Activated CD8-positive, alpha-beta memory T cell treated with anti-CD3 and anti-CD28 coated beads, Interleukin-2, amount 50 U/mL, for 4 hours (primary cell): ENCODE data around the gene KIF1A.
"Not testable (repeated sequence)": the region's sequence is repeated elsewhere in the genome, so short reads cannot be mapped to it uniquely, and the experiment has no call there.

Experiments used
- DNase-seq: peaks from one replicate; pipeline ENCODE4 v3.0.0-alpha.2; 2020

Gene KIF1A

GRCh38 chr2:240680185-240680584 is 139.8 kb downstream of the KIF1A start:
- DNase-seq: not testable (repeated sequence)

DNA sequence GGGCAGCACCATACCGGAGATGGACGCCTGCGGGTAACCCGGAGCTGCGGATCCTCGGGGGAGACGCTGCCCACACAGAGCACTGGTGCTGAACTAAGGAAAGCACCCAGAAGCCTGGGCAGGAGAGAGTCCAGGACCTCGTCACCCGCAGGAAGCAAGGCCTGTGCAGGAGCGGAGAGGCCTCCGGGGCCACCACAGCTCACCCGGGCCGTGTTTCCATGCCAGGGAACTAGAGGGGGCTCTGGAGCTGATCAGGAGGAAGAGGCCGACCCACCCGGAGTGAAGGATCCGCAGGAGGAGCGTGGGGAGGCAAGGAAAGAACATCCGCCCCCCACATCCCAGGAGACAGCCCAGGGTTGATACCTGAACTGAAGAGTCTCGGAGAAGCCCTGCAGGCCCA is 141.1 kb downstream of the KIF1A start:
- DNase-seq: not testable (repeated sequence)

DNA sequence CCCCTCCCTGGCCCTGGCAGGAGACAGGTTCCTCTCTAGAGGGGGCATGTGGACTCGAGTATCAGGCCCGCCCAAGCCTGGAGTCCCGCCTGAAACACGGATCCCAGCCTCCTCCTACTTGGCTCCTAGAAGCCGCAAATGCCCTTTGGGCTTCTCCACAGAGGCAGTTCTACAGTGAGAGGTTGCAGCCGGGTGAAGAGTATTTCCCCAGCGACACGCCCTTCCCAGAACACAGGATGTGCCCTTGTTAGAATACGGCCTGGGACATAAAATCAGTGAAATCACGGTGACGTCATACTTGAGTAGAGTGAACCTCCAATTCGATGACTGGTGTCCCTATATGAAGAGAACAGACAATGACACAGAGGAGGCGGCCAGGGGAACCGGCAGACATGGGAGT is 142.0 kb downstream of the KIF1A start:
- DNase-seq: not testable (repeated sequence)

DNA sequence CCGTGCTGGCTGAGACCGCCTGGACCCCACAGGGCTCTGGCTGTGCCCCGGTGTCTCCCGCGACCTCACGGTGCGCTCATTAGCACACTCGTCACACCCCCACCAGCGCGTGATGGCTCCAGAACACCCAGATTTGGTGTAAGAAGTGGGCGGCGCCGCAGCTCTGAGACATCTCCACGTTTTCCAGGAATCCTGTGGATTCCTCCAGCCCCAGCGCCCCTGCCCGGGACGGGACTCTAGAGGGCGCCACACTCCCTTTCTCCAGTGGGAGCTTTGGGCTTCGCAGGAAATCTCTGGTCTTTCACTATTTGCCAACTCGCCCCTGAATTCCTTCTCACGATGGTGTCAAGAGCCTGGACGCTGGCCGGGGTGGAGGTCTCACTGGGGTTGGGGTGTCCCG is 144.7 kb downstream of the KIF1A start:
- DNase-seq: not testable (repeated sequence)

GRCh38 chr2:240674461-240675184 is 145.4 kb downstream of the KIF1A start:
- DNase-seq: not testable (repeated sequence)

DNA sequence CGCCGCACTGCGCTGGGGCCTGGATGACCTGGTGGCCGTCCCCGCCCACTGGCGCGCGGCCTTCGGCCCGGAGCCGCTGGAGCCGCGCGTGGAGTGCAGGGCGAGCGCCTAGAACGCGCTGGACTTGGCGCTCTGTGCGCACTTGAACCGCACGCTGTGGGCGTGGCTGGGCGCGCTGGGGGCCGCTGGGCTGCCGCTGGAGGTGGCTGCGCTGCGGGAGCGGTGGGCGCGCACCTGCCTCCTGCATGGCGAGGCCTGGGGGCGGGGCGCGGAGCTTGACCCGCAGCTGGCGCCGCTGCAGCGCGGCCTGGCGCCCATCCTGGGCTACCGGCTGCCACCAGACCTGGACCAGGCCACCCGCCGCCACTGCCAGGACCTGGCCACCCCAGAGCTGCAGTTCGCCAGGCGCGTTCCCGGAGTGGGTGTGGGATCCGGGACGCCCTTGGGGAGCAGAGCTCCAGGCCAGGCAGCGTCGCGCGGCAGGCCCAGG is 147.3 kb downstream of the KIF1A start:
- no peak for DNase-seq

DNA sequence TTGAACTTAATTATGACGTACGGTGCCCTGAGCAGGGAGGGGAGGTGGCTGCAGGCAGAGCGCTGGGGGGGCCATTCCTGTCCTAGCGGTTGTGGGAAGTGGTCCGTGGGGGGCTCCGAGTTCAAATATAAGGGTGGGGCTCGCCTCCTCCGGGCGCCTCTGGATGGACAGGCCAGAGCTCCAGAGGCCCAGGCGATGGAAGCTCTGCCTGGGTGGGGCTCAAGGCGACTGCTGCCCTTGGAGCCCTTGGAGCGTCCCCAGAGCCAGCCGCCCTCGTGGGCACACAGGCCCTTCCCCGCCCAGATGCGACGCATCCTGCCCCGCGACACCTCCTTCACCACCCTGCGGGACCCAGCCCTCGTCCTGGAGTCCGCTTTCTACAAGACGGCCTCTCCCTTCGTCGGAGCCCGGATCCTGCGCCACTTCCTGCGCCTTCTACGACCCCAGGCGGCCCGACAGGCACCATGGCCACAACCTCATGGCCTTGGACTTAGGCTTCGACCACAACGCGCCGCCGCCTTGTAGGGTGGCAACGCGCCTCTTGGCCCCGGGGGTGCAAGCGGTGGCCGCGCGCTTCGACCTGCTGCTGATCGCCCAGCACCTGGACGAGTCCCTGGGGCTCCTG is 147.8 kb downstream of the KIF1A start:
- DNase-seq: no peak

- no peak for DNase-seq
Measured at GRCh38 chr2:240670950-240671349, 149.1 kb downstream of the KIF1A start.

GRCh38 chr2:240670402-240670801 is 149.6 kb downstream of the KIF1A start:
- no peak for DNase-seq

- DNase-seq: no peak
Measured at GRCh38 chr2:240664622-240665021, 155.4 kb downstream of the KIF1A start.
